ENCODE results near the gene CEMIP2.
"Not testable (repeated sequence)": the region's sequence is repeated elsewhere in the genome, so short reads cannot be mapped to it uniquely, and the experiment has no call there.

CEMIP2 gene

DNA sequence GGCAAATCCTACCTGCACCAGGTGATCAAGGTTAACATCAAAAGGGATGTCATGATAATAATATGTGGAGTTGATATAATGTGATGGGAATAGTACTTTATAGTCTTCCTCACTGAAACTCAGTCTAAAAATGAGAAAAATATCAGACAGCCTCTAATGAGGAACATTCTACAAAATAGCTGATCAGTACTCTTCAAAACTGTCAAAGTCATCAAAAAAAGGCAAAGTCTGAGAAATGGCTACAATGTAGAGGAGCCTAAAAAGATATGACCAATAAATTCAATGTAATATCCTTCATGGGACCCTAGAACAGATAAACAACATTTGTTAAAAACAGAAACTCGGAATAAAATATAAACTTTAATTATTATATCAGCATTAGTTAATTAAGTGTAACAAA, 95.7 kb downstream of the CEMIP2 start:
- DNase-seq = no peak

DNA sequence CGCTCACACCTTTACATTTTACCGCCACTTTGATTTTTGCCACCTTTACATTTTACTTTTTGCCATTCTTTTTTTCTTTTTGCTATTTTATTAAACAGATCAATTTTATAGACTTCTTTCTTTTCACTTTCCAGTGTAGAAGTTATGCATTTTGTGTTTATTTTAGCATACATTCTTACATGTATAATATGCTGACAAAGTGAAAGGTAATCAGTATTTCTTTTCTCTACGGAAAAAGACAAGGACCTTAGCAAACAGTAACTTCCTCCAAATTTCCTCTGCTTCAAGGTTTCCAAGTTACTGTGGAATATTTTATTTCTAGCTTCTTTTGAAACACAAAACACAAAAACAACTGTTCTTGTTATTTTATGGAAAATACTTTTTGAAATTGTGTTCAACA, 97.0 kb downstream of the CEMIP2 start:
- no peak for DNase-seq

DNA sequence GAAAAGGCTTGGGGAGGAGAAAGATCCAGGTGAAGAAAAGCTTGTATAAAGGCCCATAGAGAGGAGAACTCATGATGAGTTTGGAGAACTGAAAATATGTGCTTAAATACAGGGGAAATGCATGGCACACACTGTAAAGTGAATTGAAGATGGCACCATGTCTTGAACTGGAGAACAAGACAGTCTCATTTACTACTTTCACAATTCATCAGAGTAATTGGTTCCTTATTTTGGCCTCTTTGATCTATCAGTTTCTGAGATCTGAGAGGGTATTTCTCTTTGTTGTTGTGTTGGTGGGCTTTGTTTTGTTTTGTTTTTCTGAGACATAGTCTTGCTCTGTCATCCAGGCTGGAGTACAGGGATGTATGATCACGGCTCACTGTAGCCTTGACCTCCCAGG, 98.2 kb downstream of the CEMIP2 start:
- no peak for DNase-seq

DNA sequence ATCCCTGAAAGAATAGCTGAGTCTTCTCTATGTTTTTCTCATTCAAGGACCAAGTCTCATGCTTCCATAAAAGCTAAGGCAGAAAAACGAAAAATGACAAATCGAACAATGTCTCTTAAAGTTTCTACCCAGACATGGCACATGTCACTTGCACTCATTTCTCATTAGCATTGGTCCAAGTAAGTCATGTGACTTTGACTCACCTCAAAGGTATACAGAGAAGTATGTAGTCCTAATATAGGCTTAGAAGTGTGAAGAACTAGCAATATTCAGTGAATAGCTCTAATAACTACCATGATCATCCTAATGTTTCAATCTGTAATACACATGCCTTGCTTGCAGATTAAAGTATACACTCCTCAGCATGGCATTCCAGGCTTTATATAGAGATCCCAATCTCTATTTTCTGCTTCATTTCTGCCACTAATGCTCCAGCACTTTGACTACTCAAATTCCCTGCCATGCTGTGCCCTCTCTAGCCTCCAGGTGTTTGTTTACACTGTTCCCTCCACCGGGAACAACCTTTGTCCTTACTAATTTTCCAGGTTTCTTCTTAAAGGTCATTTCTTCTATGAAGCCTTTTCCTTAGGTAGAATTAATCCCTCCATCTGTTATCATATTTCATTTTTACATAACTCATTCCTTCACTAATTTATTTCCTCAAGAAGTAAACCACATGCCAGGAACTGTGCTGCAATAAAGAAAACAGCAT, 98.9 kb downstream of the CEMIP2 start:
- DNase-seq = no peak

DNA sequence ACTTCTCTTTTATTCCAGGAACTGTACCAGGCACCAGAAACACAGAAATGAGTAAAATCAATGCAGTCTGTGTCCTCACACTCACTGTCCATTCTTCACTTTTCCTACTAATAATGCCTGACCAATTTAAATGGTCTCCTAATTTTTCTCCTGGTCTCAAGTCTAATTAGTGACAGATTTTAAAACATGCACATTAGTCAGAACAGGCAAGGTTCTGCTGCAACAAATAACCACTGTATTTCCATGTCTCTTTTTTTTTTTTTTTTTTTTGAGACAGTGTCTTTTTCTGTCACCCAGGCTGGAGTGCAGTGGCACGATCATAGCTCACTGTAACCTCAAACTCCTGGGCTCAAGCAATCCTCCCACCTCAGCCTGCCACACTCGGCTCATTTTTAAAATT, 99.6 kb downstream of the CEMIP2 start:
- DNase-seq = no peak

DNA sequence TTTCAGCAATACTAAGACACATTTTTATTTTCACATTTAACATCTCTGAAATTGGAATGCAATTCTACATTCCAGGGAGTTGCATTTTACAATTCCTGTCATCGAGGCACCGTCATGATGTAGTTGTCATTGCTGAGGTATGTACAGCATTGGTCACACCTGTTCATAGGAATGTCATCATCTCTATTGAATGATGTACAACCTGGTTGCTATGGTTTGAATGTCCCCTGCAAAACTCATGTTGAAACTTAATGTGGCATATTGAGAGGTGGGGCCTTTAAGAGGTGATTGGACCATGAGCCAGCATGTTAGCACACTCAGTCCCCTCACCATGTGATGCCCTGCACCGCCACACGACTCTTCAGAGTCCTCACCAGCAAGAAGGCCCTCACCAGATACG, 103.1 kb downstream of the CEMIP2 start:
- DNase-seq = no peak

DNA sequence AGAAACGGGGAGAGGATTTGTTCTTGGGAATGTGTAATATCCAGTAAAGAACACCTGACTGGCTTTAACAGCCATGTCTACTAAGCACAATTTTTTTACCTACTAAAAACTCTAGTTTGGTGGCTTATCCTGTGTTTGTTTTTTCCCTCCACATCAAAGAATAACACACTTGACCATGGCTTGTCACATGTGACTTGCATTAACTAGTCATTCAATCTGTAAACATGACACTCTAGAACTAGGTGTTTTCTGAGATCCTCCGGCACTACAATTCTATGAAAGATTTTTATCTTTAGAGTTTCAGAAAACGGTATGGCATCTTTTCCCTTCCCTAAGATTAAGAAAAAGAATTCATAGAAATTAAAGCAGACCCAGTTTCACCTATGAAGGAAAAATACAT, 103.7 kb downstream of the CEMIP2 start:
- no peak for DNase-seq

DNA sequence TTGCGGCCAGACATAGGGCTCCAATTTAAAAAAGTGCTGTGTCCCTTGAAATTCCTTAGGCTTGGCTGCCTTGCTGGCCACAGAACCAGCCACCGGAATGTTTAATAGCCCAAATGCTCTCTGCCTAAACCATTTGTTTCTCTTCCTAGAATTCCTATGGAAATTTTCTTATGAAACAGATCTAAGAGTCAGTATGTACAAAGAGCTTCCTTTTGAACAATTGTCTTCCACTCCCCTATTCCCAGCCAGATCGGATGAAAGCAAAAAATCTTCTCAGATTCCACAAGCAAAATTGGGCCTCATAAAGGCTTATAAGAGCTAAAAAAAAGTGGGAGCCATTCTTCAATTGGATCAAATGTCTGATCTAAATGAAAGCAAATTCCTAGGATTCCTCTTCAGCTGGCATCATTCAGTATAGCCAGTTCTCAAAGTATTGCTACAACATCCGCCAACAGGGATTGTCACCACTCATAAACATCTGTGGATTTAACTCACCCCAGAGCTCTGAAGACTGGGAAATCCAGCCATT, 104.3 kb downstream of the CEMIP2 start:
- no peak for DNase-seq

DNA sequence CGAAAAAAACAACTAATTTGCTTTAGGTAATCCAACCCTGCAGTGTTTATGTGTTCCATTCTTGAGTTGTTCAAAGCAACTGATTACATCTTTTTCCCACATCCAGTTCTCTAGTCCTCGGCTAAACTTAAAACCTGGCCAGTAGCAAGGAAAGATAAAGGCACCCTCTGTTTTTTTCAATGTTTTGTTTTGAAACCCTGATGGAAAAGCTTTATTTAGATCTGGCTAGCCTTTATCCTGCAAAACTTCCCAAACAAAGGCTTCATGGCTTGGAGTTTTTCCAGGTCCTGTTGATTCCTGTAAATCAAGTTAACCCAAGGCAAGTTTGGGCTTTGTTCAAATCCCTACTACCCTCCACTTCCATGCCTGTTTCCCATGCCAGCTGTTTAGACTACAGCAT, 105.1 kb downstream of the CEMIP2 start:
- no peak for DNase-seq

DNA sequence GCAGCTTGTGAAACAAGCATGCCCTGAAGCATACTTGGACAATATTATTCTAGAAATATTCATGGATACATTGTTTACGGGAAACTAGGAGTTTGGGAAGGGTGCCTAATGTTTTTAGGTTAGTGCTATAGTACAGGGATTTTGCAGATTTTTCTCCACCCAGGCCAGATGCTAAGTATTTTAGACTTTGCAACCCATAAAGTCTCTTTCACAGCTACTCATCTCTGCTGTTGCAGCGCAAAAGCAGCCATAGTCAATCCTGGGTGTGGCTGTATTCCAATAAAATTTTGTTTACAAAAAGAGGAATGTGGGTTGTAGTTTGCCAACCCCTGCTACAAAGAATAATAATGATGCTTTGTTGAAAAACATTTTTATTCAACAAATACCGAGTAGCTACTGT, 106.2 kb downstream of the CEMIP2 start:
- DNase-seq = no peak

DNA sequence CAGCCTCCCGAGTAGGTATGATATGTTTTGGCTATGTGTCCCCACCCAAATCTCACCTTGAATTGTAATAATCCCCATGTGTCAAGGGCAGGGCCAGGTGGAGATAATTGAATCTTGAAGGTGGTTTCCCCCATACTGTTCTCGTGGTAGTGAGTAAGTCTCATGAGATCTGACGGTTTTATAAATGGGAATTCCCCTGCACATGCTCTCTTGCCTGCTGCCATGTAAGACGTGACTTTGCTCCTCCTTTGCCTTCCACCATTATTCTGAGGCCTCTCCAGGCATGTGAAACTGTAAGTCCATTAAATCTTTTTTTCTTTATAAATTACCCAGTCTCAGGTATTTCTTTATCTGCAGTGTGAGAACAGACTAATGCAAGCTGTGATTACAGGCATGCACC, 111.0 kb downstream of the CEMIP2 start:
- not testable (repeated sequence) for DNase-seq

DNA sequence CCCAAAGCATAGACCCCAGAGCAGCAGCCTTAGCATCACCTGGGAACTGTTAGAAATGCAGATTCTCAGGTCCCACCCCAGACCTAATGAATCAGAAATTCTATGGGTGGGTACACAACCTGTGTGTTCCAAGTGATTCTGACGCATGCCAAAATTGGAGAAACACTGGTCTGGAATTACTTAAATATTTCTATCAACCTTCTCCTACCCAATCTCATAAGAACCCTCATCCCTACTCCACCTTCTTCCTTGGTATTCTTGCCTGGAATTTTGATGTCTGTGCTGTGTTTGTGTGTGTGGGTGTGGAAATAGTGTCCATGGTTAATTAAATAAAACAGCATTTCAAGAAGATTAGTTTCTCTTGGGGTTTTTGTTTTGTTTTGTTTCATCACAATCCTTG, 111.8 kb downstream of the CEMIP2 start:
- no peak for DNase-seq

DNA sequence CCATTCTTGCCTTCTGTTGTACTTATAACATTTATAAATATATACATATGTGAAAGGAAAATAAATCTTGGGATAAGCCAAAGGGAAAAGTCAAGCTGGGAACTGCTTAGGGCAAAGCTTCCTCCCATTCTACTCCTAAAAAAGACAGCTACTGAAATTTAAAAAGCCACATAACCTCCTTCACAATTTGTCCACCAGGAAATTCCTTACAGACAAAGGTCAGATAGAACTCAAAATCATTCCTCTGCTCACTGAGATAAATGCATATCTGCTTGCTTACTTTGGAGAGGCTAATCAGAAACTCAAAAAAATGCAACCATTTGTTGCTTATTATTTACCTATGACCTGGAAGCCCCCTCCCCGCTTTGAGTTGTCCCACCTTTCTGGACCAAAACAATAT, 112.5 kb downstream of the CEMIP2 start:
- no peak for DNase-seq

DNA sequence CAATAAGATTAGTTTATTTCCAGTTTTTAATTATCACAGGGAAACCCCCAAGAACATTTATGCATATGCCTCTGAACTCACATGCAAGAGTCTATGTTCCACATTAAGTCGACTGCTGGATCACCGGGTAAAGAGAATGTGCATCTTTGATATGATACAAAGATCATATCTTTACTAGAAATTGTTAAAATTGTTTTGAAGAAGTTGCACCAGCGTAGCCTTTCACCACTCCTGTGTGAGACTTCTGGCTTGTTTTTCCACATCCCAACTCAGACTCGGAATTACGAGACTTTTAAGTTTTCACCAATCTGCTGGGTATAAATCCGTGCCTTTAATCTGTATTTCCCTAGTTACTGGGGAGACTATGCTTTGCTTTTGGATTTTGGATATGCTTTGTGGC, 113.2 kb downstream of the CEMIP2 start:
- no peak for DNase-seq

DNA sequence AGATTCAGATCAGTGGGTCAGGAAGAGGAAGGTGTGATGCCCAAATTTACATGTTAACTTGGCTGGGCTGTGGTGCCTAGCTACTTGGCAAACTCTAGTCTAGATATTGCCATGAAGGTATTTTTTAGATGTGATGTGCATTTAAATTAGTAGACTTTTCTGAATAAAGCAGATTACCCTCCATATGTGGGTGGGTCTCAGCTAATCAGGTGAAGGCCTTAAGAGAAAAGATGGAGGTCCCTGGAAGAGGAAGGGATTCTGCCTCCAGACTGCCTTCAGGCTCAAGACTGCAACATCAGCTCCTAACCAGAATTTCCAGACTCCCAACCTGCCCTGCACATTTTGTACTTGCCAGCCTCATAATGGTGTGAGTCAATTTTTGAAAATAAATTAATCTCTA, 115.8 kb downstream of the CEMIP2 start:
- DNase-seq = no peak

DNA sequence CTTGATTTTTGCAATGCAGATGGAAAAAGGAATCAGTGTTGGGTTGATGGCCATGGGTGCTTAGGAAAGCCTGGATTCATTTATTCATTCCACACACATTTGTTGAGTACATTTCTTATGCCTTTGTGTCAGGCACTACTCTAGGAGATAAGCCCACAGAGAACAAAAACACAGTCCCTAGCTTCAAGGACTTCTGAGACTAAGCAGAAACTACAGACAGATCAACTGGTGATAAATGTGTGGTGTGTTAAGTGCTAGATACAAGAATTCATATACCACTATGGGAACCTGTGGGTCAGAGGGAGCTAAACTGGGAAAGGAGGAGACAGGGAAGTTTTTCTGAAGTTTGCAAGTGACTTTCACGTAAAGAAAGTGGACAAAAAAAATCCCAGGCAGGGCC, 119.9 kb downstream of the CEMIP2 start:
- DNase-seq = no peak

DNA sequence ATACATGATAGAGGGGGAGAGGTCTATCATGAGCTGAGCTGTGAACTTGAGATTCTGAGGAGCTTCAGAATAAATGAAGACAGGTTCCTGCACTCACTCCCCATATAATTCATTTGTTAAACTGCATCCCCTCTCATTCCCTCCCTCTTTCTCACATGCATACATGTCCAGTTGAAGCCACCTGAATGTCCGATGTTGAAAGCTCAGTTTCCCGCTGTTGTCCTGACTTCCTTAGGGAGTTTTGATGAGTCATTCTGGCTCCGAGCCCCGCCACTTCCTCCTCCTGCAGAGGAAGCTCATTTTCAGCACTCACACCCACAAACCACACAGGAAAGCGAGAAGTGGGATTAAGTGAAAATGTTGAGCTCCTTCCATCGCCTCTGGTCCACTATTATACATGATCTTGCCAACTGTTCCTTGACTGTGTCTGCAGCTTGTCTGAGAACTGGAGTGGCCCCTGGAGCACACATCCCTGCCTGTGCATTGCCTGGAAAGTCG, 121.2 kb downstream of the CEMIP2 start:
- DNase-seq = peak; percentile 3

DNA sequence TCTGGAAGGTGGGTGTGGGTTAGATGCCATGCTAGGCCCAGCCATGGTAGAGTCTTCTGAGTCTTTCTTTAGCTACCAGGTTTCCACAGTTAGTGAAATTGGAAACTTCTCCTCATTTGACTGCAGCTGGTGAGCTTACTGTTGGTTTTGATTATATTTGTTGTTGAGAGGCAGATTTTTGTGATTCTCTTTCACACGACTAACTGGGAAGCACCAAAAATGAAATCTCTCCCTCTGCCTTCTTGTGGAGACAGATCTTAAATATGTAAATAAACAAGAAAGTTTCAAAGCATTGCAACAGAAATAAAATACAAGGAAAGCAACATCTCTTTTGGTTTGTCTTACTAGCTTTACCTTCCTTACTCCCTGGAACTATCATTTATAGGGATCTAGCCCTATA, 122.2 kb downstream of the CEMIP2 start:
- no peak for DNase-seq

DNA sequence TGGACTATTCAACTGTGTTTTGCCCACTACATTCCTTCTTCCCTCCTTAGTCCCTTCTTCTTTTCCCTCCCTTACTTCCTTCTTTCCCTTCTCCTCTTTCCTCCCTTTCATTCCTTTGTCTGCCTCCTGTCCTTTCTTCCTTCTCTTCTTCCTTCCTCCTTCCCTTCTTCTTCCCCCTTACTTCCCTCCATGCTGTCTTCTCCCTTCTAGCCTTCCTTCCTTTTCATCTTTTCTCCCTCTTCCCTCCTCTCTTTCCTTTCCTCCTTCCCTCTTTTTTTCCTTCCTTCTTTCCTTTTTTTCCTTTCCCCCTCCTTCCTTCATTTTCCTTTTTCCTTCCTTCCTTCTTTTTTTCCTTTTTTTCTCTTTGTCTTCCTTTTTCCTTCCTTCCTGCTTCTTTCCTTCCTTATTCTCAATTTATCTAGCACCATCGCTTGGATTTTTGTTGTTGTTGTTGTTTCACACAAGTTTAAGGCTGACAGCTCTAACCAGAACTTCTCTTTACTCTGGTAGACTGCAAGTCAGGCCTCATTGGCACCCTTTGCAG, 123.4 kb downstream of the CEMIP2 start:
- DNase-seq = no peak

DNA sequence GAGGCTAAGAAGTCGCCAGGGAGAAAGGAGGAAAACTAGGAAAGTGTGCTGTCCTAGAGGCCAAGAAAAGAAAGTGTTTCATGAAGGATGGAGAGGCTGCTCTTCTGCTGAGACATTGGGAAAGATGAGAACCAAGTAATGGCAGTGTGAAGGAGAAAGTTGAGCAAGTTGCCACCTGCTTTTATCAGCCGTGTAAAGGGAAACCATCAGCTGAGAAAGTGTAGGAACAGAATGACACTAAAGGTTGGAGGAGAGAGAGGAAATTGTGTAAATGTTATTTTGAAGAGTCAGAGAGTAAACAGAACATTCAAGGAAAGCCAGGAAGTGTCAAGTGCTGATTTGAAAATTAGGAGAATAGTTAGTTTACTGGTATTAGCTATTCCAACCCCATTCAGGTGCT, 125.0 kb downstream of the CEMIP2 start:
- no peak for DNase-seq

DNA sequence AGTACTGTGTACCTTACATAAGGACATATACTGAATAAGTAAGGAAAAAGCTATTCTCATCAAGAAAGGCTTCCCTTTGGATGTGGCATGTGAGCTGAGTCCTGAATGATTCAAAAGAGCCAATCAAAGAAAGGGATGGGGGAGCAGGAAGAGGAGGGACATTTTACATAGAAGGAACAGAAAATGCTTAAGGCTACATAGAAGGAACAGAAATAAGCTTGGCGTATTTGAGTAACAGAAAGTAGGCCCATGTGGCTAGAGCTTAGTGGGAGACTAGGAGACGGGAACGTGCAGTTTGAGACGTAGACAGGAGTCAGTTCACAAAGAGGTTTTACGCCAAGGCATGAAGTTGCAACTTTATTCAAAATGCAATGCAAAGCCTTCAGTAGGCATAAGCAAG, 126.3 kb downstream of the CEMIP2 start:
- DNase-seq = no peak

DNA sequence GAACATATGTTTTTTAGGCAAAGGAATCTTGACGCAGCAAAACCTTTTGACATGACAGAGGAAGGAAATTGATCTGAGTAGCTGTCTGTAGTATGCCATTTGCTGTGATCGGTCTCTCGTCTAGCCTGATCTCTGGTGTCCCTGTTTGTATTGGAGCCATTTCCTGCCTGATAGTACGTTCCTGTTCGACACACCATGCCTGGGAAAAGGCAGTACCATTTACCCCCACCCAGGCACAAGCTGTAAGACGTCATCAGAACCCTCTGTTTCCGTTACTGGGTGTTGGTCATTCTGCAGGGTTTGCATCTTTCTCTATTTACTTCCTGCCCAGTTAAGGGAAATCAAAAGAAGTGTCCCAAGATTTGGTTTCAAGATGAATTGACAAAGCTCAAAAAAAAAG, 129.7 kb downstream of the CEMIP2 start:
- DNase-seq = no peak

DNA sequence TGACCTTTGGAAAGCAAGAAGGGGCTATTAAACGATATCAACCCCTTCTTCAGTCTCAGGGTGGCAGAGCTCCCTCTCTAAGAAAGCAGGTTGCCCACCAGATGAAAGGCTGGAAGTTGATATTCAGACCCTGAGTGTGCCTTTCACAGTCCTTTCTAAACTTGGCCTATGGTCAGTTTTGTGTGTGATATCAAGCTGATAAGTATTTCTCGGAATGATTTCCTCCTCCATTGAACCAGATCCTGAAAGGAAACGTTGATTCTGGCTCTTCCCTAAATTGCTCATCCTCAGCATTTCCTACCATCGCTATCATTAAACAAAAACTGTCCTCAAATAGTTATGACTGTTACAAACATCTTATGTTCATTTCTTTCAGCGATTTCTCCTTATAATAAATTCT, 130.4 kb downstream of the CEMIP2 start:
- DNase-seq = no peak

DNA sequence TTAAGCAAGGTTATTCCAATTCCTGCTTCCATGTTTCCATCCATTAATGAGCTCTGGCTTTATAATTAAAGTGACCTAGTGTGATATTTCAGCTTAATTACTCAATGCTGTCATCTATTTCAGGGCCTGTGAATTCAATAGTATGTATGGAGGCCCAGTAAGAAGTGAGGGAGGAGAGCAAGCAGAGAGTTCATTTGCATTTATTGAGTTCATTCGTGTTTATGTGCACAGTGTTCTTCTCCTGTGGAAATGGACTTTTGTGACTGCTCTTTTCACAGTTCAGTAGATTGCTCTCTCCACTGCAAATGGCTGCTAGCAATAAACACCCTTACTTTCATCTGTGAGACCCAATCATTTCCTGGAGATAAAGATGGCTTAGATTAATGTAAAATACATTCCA, 130.9 kb downstream of the CEMIP2 start:
- no peak for DNase-seq
